D721Med (cell line): ENCODE results near the gene CFAP61.

Experiments used
- DNase-seq: peaks from one replicate; pipeline ENCODE4 v3.0.0; 2011; ENCODE audit warnings: low spot score; ENCODE audit not compliant: insufficient read length
- FAIRE-seq: peaks from 2 replicates; lab custom pipeline; 2011; peaks lifted over from hg19 to GRCh38; lab: Jason Lieb, UNC
- TF ChIP-seq, protein P1 (sequence below): IDR thresholded peaks from 2 replicates; pipeline ENCODE4 v1.5.1; 2012; ENCODE audit warnings: mild to moderate bottlenecking, control low read depth; ENCODE audit not compliant: insufficient read depth; ENCODE audit errors: missing control alignments

Gene CFAP61

DNA sequence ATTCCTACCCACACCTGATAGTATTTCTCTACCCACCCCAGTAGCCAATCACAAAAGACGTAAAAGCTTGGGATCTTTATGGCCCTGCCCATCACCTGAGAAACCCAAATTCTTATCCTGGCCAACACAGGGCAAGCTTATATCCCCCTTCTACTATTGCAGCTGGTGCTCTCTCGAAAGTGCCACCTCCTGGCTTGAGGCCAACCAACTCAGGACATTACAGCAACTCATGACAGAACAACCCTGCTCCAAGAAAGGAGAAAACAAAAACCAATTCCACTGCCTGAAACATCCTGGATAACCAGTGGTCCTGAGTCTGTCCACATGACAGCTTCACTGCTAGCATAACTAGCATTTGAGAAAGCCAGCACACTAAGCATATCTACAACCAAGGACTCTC lies 97.9 kb downstream of the CFAP61 start:
- TF ChIP-seq, protein P1, sequence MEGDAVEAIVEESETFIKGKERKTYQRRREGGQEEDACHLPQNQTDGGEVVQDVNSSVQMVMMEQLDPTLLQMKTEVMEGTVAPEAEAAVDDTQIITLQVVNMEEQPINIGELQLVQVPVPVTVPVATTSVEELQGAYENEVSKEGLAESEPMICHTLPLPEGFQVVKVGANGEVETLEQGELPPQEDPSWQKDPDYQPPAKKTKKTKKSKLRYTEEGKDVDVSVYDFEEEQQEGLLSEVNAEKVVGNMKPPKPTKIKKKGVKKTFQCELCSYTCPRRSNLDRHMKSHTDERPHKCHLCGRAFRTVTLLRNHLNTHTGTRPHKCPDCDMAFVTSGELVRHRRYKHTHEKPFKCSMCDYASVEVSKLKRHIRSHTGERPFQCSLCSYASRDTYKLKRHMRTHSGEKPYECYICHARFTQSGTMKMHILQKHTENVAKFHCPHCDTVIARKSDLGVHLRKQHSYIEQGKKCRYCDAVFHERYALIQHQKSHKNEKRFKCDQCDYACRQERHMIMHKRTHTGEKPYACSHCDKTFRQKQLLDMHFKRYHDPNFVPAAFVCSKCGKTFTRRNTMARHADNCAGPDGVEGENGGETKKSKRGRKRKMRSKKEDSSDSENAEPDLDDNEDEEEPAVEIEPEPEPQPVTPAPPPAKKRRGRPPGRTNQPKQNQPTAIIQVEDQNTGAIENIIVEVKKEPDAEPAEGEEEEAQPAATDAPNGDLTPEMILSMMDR, result no peak

DNA sequence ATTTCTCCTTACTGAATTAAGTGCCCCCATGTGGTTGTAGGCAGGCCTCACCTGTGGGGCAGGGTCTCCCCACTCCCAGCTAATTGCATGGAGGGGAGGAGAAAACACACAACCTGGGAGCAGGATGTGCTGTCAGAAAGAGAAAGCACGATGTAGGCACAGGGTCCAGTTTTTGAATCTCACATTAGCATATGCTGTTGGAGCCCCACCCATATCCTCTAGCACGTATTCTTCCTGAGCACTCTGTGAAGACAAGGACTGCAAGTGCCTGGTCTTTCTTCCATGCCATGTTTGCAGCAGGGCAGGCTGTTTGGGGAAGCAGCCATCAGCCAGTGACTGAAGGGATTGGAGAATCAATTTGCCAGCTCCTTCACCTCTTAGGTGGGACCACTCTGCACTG lies 108.2 kb downstream of the CFAP61 start:
- TF ChIP-seq, protein P1, result no peak
- FAIRE-seq (no peak), DNase-seq (no peak)

More for the DNA sequence above, 97.9 kb downstream of the CFAP61 start:
- FAIRE-seq, result no peak
- no peak for DNase-seq

DNA sequence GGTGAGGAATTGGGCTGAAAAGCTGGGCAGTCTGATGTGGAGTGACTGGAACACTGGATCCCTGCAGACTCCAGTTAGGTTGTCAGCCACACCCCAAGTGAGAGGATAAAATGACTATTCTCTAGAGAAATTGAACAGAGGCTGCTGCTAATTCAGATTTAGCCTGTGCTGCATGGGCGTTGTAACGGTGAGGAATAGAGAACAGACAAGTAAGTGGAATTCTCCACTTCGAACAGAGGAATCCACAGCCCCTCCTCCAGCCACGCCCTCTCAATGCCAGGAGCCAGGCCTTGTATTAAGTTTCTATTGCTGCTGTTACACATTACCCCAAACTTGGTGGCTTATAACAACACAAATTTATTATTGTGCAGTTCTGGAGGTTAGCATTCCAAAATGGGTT lies 109.3 kb downstream of the CFAP61 start:
- DNase-seq, result no peak
- FAIRE-seq, result no peak
- TF ChIP-seq, protein P1, result no peak

DNA sequence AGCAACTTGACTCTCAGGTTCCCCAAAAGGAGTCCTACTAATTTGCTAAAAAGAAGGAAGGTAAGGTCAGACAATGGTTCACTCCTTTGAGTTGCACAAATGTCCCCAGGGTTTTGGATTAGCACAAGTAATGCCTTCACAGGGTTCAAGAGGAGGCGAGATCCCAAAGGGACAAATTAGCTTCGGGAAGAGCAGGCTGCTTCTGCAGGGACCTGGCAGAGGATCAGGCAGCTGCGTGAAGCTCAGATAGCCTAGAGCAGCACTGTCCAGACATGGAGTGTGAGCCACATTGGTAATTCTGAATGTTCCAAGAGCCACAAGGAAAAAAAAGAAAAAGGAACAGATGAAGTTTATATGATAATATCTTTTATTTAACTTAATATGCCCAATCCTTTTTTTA lies 115.4 kb downstream of the CFAP61 start:
- TF ChIP-seq, protein P1, result no peak
- FAIRE-seq, result no peak
- DNase-seq, result no peak

DNA sequence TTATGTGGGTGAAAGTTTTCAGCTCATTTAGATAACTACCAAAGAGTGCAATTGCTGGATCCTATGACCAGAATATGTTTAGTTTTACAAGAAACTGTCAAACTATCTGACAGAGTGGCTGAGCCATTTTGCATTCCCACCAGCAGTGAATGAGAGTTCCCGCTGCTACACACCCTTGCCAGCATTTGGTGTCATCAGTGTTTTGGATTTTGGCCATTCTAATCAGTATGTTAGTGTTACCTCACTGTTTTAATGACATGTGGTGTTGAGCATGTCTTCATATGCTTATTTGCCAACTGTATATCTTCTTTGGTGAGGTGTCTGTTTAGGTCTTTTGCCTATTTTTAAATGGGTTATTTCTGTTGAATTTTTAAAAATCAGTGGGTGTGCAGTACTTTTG lies 120.9 kb downstream of the CFAP61 start:
- DNase-seq (no peak), FAIRE-seq (no peak)
- TF ChIP-seq, protein P1, result no peak

DNA sequence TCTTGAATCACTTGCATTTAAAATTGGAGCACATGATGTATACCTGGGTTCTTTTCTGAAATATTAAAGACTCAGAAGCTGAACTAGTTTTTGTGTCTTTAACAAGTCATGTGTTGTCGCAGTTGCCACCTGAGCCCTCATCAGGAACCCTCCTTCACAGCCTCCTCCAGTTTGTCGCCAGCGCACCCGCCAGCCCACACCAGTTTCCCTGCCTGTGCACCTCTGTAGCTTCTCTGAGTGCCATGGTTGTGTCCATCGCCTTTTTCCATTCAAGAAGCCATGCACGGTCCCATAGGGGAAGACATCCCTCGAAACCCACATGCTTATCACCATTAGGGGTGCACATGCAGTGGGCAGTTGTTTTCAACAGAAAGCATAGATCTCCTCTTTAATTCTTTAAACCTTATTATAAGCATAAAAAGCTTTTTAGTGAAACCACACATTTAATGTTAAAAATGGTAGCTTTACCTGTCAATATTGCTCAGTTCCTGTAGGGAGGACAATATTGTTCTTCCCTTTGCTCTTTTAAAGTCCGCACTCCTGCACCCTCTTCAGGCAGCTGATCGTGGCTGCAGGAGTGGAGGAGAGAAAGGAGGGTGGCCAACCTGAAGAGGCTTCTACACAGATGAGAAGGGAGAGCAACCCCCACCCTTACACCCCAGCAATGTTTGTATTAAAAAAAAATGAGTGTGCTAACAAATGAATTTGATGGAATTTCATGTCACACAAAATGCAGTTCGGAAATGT lies 121.9 kb downstream of the CFAP61 start:
- FAIRE-seq (no peak), DNase-seq (no peak)
- TF ChIP-seq, protein P1, result no peak

DNA sequence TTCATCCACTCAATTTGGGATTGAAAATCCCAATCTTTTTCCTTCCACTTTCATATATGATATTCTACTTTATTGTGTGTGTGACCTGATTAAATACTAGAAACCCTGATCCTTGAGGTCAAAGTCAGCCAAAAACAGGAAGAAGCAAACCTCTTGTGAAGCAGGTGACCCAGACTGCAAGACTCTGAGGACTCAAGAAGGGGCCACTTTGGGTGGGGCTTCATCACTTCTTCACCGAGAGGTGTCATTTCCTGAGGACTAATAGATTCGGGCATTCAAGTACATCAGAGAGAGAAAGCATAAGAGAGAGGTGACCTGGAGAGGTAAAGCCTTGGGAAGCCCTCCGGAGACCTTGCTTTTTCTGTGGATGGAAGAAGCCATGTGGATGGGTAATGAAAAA lies 129.0 kb downstream of the CFAP61 start:
- TF ChIP-seq, protein P1, result no peak
- DNase-seq, result no peak

More for the DNA sequence above, 129.0 kb downstream of the CFAP61 start:
- FAIRE-seq, result no peak
